ENCODE data around the gene ARHGAP8. TPM values are rescaled to one million over a fixed set of nuclear protein-coding genes. Genes with fewer than 3 reads are reported as not detected.

The ARHGAP8 gene
- total and polyA plus RNA-seq, 3 donors from 2014 or later = 9.5 to 15.0 (median 9.7) TPM

DNA sequence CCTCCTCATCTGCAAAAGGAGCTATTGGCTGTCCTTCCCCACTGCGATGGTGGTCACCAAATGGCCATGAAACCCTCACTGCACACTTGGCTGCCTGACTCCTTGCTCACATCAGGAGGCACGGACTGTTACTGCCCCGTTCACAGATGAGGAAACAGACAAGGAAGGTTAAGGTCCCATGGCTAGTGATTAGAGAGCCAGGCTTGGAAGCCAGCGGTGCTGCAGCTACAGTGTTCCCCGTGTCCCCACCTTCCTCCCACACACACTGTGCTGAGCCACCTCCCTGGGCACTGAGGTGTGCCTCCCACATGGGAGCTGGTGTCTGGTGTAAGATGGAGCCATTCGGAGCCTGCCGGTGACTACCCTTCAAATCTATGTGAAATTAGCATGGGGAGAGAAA is 2.6 kb downstream of the ARHGAP8 start:
- intact Hi-C loops (cut with DNase I; ENCODE audit: low total_unique reads) = no loop called here
- WGBS, 2 donors = 44 to 50% methylated on average over 7 of the region's 7 CpGs
- TF ChIP-seq, protein P1, sequence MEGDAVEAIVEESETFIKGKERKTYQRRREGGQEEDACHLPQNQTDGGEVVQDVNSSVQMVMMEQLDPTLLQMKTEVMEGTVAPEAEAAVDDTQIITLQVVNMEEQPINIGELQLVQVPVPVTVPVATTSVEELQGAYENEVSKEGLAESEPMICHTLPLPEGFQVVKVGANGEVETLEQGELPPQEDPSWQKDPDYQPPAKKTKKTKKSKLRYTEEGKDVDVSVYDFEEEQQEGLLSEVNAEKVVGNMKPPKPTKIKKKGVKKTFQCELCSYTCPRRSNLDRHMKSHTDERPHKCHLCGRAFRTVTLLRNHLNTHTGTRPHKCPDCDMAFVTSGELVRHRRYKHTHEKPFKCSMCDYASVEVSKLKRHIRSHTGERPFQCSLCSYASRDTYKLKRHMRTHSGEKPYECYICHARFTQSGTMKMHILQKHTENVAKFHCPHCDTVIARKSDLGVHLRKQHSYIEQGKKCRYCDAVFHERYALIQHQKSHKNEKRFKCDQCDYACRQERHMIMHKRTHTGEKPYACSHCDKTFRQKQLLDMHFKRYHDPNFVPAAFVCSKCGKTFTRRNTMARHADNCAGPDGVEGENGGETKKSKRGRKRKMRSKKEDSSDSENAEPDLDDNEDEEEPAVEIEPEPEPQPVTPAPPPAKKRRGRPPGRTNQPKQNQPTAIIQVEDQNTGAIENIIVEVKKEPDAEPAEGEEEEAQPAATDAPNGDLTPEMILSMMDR (IDR thresholded peaks at IDR 0.05) = no peak
- H3K4me3 ChIP-seq = no peak overlapping the region
- no peaks in the 10 kb centered on the region for H3K27me3 ChIP-seq
- H3K9me3 ChIP-seq = no peaks in the 10 kb centered on the region
- no peaks in the 10 kb centered on the region for H3K36me3 ChIP-seq (ENCODE audit: low read depth, missing control alignments)
- peaks cover 17% of the 10 kb centered on the region for H3K4me1 ChIP-seq
- DNase-seq = no peak
- H3K27ac ChIP-seq = no peak overlapping the region

- TF ChIP-seq, protein P1 (IDR thresholded peaks at IDR 0.05) = no peak
- TF ChIP-seq POLR2A (IDR thresholded peaks at IDR 0.05) = no peak
- peaks cover 17% of the 10 kb centered on the region for H3K4me1 ChIP-seq
- H3K9me3 ChIP-seq = no peaks in the 10 kb centered on the region
- DNase-seq = no peak
- intact Hi-C loops (cut with DNase I; ENCODE audit: low total_unique reads) = no loop called here
- no peaks in the 10 kb centered on the region for H3K27me3 ChIP-seq
- no peaks in the 10 kb centered on the region for H3K36me3 ChIP-seq (ENCODE audit: low read depth, missing control alignments)
- no peak overlapping the region for H3K27ac ChIP-seq
- no peak overlapping the region for H3K4me3 ChIP-seq
- WGBS, 2 donors = 33 to 48% methylated on average over 6 of the region's 6 CpGs
Measured at GRCh38 chr22:44755417-44755816, 3.0 kb downstream of the ARHGAP8 start.

GRCh38 chr22:44755956-44756361 is 3.6 kb downstream of the ARHGAP8 start:
- no peaks in the 10 kb centered on the region for H3K27me3 ChIP-seq

DNA sequence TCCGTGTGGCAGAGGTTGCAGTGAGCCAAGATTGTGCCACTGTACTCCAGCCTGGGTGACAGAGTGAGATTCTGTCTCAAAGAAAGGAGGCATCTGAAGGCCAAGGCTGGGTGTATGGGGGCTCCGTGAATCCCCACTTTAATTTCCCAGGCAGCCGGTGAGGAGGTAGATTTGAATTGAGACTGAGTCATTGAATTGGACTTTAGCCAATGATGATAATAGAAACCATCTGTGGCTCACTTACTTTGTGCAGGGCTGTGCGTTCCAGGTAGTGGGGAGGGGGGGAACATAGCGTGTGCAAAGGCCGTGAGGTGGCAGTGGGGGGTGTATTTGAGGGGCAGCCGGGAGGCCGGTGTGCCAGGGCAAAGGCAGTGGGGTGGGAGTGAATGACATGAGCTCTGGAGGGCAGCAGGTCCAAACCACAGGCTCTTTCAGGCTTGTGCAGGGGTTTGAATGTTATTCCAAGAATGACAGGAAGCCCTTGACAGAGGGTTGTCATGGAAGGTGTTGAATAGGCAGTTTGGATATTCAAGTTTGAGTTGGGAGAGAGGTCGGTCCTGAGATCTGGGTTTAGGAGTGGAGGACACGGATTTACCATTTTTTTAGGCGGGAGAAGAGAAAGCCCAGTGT is 6.1 kb downstream of the ARHGAP8 start:
- no peaks in the 10 kb centered on the region for H3K9me3 ChIP-seq
- no peaks in the 10 kb centered on the region for H3K27me3 ChIP-seq
- H3K4me1 ChIP-seq = peaks cover 16% of the 10 kb centered on the region
- DNase-seq = no peak
- H3K36me3 ChIP-seq (ENCODE audit: low read depth, missing control alignments) = no peaks in the 10 kb centered on the region
- no peak overlapping the region for H3K4me3 ChIP-seq
- TF ChIP-seq, protein P1 (IDR thresholded peaks at IDR 0.05) = no peak
- TF ChIP-seq POLR2A (IDR thresholded peaks at IDR 0.05) = no peak
- intact Hi-C loops (cut with DNase I; ENCODE audit: low total_unique reads) = no loop called here
- 46 to 62% methylated on average over 11 of the region's 11 CpGs for whole genome bisulfite sequencing, 2 donors
- H3K27ac ChIP-seq = no peak overlapping the region

More at GRCh38 chr22:44755956-44756361, 3.6 kb downstream of the ARHGAP8 start:
- Histone ChIP-seq H3K27ac (no peak overlapping the region), H3K4me3 (no peak overlapping the region), H3K4me1 (peaks cover 17% of the 10 kb centered on the region), H3K9me3 (no peaks in the 10 kb centered on the region), H3K36me3 (ENCODE audit: low read depth, missing control alignments) (no peaks in the 10 kb centered on the region)
- WGBS, 2 donors = 52 to 59% methylated on average over 9 of the region's 9 CpGs
- intact Hi-C loops (cut with DNase I; ENCODE audit: low total_unique reads) = no loop called here
- TF ChIP-seq, protein P1 (IDR thresholded peaks at IDR 0.05) = no peak
- no peak for TF ChIP-seq POLR2A (IDR thresholded peaks at IDR 0.05)
- DNase-seq = no peak

DNA sequence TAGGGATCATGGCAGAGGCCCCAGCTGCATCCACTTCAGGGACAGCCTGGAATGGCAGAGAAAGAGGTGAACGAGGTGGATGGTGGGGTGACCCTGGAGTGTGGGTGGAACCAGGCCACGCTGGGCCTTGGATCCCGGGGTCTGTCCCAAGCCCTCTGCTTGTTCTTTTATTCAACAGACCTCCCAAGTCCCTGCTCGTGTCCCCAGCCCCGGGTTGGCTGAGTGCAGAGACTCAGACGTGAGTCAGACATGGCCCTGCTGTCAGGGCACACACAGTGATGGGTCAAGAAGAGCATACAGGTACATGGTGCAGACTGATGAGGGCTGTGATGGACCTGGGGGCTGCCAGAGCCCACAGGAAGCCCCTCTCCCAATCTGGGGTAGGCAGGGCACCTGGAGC is 6.6 kb downstream of the ARHGAP8 start:
- H3K36me3 ChIP-seq (ENCODE audit: low read depth, missing control alignments) = no peaks in the 10 kb centered on the region
- H3K4me3 ChIP-seq = no peak overlapping the region
- no peak overlapping the region for H3K27ac ChIP-seq
- no peaks in the 10 kb centered on the region for H3K9me3 ChIP-seq
- intact Hi-C loops (cut with DNase I; ENCODE audit: low total_unique reads) = no loop called here
- TF ChIP-seq, protein P1 (IDR thresholded peaks at IDR 0.05) = no peak
- no peak for TF ChIP-seq POLR2A (IDR thresholded peaks at IDR 0.05)
- H3K4me1 ChIP-seq = peaks cover 14% of the 10 kb centered on the region
- DNase-seq = no peak
- WGBS, 2 donors = 80 to 88% methylated on average over 6 of the region's 6 CpGs
- H3K27me3 ChIP-seq = no peaks in the 10 kb centered on the region
